HL-60 (cell line): ENCODE measurements around the gene HYDIN.
"Not testable (repeated sequence)": the region's sequence is repeated elsewhere in the genome, so short reads cannot be mapped to it uniquely, and the experiment has no call there.

ENCODE experiments used
- DNase-seq, 2 experiments: peaks; one replicate each; pipeline ENCODE4 v3.0.0-alpha.2; 2010 to 2020; ENCODE audit warnings: low read depth in 1 of 2, low spot score in 1 of 2
- H3K27ac ChIP-seq: fragments of 250-450 bp; sonication (Bioruptor Pico); replicated peaks from 2 replicates; pipeline ENCODE4 v1.5.1; 2020; ENCODE audit warnings: mild to moderate bottlenecking, moderate library complexity
- H3K27me3 ChIP-seq: fragments of 250-450 bp; sonication (Bioruptor Pico); 2 replicates; pipeline ENCODE4 v1.5.1; 2021; ENCODE audit warnings: mild to moderate bottlenecking, moderate library complexity; ENCODE audit not compliant: insufficient read depth, poor library complexity, severe bottlenecking
- H3K4me3 ChIP-seq: replicated peaks from 2 replicates; pipeline ENCODE4 v1.5.1; 2011; ENCODE audit warnings: mild to moderate bottlenecking, control low read depth, low read length; ENCODE audit not compliant: insufficient read depth
- GABPA ChIP-seq: IDR thresholded peaks from 2 replicates; pipeline ENCODE4 v1.6.1; 2012; ENCODE audit warnings: low read depth
- POLR2AphosphoS5 ChIP-seq: IDR thresholded peaks from 2 replicates; pipeline ENCODE4 v1.6.1; 2012; ENCODE audit warnings: low read depth
- SPI1 ChIP-seq: IDR thresholded peaks from 2 replicates; pipeline ENCODE4 v1.6.1; 2012; ENCODE audit warnings: low read depth, mild to moderate bottlenecking, borderline replicate concordance
- TF ChIP-seq, protein P1 (sequence below): IDR thresholded peaks from 2 replicates; pipeline ENCODE4 v1.6.1; 2012; ENCODE audit warnings: low read depth; ENCODE audit not compliant: insufficient replicate concordance
- TF ChIP-seq, protein P2 (sequence below): IDR thresholded peaks from one replicate; pipeline ENCODE4 v1.5.1; 2011; ENCODE audit warnings: low read length, control low read depth, inconsistent platforms; ENCODE audit not compliant: insufficient read depth

Gene HYDIN

DNA sequence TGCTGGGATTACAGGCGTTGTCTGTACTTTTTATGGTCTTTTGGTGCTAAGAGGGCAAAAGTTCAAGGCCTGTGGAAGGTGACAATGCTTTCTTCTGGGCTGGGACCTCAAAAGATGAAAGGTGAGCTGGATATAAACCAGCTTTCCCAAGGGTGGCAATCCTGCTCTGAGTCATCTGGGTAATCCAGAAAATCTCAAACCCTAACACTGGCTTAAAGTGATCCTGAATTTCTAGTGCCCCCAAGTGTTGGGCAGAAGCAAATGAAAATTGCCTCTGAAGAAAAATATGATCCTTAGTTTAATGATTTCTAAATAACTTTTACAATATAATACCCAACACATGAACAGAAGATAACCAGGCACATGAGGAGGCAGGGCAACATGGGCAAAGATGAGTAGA is 354.1 kb downstream of the HYDIN start:
- H3K4me3 ChIP-seq, DNase-seq, H3K27me3 ChIP-seq, H3K27ac ChIP-seq: not testable (repeated sequence)

DNA sequence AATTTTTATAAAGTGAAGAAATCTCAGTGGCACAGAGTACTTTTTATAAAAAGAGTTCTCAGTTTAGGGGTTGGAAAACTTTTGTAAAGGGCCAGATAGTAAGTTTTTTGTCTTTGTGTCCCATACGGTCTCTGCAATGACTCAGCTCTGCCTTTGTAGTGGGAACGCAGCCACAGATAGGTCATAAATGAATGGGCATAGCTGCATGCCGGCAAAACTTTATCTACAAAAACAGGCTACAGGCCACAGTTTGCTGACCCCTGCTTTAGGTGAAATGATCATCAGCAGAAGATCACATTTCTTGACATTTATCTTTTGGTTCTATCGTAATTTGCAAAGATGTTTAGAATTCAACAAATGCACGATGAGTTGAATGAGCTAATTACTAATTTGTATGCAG is 365.8 kb downstream of the HYDIN start:
- not testable (repeated sequence) for DNase-seq, H3K27ac ChIP-seq, H3K4me3 ChIP-seq, H3K27me3 ChIP-seq

DNA sequence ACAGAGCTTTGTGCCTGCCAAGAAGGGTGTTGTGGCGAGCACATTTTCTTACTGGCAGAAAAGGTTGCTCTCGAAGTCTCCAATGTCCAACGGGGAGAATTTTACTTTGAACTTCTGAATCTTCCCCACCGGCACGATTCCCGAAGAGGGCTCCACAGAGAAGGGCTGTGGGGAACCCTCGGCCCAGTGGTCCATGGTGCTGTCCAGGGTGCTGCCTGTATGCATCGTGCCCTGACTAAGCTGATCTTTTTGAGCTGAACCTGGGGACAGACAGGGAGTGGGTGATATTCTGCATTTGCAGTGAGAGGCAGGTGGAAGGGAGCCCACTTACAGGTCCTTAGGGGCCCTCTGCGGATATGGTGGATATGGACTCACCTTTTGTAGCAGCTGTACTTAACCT is 368.5 kb downstream of the HYDIN start:
- not testable (repeated sequence) for DNase-seq, H3K27ac ChIP-seq, H3K27me3 ChIP-seq, H3K4me3 ChIP-seq
- TF ChIP-seq, protein P1, sequence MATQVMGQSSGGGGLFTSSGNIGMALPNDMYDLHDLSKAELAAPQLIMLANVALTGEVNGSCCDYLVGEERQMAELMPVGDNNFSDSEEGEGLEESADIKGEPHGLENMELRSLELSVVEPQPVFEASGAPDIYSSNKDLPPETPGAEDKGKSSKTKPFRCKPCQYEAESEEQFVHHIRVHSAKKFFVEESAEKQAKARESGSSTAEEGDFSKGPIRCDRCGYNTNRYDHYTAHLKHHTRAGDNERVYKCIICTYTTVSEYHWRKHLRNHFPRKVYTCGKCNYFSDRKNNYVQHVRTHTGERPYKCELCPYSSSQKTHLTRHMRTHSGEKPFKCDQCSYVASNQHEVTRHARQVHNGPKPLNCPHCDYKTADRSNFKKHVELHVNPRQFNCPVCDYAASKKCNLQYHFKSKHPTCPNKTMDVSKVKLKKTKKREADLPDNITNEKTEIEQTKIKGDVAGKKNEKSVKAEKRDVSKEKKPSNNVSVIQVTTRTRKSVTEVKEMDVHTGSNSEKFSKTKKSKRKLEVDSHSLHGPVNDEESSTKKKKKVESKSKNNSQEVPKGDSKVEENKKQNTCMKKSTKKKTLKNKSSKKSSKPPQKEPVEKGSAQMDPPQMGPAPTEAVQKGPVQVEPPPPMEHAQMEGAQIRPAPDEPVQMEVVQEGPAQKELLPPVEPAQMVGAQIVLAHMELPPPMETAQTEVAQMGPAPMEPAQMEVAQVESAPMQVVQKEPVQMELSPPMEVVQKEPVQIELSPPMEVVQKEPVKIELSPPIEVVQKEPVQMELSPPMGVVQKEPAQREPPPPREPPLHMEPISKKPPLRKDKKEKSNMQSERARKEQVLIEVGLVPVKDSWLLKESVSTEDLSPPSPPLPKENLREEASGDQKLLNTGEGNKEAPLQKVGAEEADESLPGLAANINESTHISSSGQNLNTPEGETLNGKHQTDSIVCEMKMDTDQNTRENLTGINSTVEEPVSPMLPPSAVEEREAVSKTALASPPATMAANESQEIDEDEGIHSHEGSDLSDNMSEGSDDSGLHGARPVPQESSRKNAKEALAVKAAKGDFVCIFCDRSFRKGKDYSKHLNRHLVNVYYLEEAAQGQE: peak; percentile 84

DNA sequence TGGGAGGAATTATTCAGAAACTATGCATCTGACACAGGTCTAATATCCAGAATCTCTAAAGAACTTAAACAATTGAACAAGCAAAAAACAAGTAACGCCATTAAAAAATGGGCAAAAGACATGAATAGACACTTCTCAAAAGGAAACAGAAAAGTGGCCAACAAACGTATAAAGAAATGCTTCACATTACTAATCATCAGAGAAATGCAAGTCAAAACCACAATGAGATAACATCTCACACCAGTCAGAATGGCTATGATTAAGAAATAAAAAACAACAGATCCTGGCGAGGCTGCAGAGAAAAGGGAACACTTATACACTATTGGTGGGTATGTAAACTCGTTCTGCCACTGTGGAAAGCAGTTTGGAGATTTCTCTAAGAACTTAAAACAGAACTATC is 379.2 kb downstream of the HYDIN start:
- not testable (repeated sequence) for H3K4me3 ChIP-seq

DNA sequence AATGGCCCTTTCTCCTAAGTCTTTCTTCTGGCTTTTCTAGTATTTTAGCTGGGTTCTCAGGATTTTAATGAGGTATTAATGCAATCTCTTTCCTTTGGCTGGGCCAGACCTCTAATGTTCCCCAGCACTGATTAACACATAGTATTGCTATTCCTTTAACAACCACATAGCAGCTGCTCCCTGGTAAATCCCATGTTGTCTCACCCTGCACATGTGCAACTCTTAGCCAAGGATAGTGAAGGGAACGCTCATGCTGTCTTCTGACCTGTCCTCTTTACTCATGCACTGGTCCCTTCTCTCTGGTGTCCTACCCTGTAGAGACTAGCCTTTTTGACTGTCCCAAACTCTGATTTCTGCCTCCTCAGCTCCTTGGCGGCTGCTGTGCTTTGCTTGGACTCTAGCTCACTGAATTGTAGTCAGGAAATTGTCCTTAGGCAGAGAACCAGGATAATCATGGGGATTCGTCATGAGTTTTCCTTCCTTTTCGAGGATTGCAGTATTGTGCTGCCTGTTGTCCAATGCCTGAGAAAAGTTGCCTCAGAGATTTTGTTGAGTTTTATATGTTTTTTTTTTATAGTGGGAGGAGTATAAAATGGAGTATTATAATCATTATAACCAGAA is 406.9 kb downstream of the HYDIN start:
- H3K4me3 ChIP-seq, DNase-seq, H3K27me3 ChIP-seq, H3K27ac ChIP-seq: not testable (repeated sequence)

More for the DNA sequence above, 379.2 kb downstream of the HYDIN start:
- H3K27ac ChIP-seq, H3K27me3 ChIP-seq, DNase-seq: not testable (repeated sequence)

DNA sequence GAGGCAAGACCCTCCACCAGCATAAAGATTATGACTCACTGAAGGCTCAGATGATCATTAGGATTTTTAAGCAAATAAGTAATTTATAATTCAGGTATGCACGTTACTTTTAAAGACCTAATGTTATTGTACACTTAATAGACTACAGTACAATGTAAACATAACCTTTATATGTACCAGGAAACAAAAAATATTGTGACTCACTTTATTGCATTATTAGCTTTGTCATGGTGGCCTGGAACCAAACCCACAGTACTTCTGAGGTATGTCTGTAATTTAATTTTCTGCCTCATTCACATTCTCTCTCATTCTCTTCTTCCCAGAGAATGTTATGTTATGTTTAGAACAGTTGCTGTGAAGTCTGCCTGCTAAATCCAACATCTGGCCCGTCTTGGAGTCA is 407.8 kb downstream of the HYDIN start:
- DNase-seq, H3K4me3 ChIP-seq, H3K27me3 ChIP-seq, H3K27ac ChIP-seq: not testable (repeated sequence)

DNA sequence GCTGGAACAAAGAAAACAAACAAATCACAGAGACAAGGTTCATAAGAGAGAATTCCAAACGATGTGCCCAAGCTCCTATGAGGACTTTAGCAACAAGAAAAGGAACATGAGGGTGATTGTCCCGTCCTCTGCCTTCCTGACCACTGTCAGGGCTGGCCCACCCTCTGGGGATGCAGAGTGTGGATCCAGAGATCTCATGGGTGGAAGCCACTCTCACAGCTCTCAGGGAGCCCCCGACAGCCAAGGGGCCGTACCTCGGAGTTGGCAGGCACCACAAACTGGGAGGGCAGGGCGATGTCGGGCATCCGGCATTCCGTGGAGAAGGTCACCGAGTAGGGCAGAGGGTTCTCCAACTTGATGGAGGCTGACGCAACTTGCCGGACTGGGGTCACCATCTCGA is 412.4 kb downstream of the HYDIN start:
- DNase-seq, H3K27ac ChIP-seq, H3K27me3 ChIP-seq, H3K4me3 ChIP-seq: not testable (repeated sequence)

DNA sequence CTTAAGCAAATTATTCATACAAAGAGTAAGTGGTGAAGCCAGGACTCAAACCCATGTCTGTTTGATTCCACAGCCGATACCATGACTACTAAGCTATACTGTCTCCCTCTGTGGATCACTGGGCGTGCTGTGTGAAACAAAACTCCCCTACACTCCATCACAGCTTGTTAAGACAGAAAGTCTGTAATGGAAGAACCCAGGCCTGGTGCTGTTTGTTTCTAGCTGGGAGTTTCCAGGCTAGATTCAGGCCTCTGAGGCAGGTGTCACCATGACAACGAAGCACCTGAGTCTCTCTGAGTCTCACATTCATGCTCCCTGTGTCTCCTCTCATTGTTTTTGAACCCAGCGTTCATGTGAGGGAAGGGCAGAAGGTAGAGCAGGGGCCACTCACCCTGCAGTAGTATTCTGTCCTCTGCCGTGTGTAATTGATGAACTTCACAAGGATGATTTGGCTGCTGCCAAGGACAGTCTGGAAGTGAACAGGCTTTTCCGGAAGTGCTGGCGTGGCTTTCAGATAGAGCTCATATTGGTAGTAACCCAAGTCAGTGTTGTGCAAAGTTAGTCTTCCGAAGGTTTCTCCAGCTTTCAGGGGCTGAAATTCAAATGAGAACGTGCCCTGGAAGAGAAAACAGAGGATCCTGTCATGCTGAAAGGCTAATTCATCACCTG is 421.0 kb downstream of the HYDIN start:
- DNase-seq: no peak
- Histone ChIP-seq H3K27me3 (no peaks in the 10 kb centered on the region), H3K4me3 (no peak overlapping the region), H3K27ac (no peak overlapping the region)
- TF ChIP-seq POLR2AphosphoS5: no peak
- TF ChIP-seq, protein P1: no peak
- no peak for TF ChIP-seq SPI1
- no peak for TF ChIP-seq GABPA
- TF ChIP-seq, protein P2, sequence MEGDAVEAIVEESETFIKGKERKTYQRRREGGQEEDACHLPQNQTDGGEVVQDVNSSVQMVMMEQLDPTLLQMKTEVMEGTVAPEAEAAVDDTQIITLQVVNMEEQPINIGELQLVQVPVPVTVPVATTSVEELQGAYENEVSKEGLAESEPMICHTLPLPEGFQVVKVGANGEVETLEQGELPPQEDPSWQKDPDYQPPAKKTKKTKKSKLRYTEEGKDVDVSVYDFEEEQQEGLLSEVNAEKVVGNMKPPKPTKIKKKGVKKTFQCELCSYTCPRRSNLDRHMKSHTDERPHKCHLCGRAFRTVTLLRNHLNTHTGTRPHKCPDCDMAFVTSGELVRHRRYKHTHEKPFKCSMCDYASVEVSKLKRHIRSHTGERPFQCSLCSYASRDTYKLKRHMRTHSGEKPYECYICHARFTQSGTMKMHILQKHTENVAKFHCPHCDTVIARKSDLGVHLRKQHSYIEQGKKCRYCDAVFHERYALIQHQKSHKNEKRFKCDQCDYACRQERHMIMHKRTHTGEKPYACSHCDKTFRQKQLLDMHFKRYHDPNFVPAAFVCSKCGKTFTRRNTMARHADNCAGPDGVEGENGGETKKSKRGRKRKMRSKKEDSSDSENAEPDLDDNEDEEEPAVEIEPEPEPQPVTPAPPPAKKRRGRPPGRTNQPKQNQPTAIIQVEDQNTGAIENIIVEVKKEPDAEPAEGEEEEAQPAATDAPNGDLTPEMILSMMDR: no peak
